D341Med (cell line): ENCODE data around the gene MPRIP.

Source experiments
- DNase-seq: peaks from one replicate; pipeline ENCODE4 v3.0.0; 2012; ENCODE audit warnings: low spot score

MPRIP gene

GRCh38 chr17:17066021-17066420 lies 23.8 kb downstream of the MPRIP start:
- DNase-seq = no peak

- no peak for DNase-seq
These were observed 25.0 kb downstream of the MPRIP start for GRCh38 chr17:17067257-17067656.

GRCh38 chr17:17069849-17070248 lies 27.6 kb downstream of the MPRIP start:
- DNase-seq = no peak

- no peak for DNase-seq
These were observed 28.7 kb downstream of the MPRIP start for GRCh38 chr17:17070931-17071330.

GRCh38 chr17:17071531-17072360 lies 29.5 kb downstream of the MPRIP start:
- DNase-seq = no peak

- DNase-seq = no peak
These were observed 30.3 kb downstream of the MPRIP start for GRCh38 chr17:17072546-17072945.

GRCh38 chr17:17073030-17073564 lies 30.8 kb downstream of the MPRIP start:
- DNase-seq = no peak

GRCh38 chr17:17073581-17074403 lies 31.5 kb downstream of the MPRIP start:
- DNase-seq = no peak

- no peak for DNase-seq
These were observed 33.0 kb downstream of the MPRIP start for GRCh38 chr17:17075125-17075781.

- DNase-seq = no peak
These were observed 33.8 kb downstream of the MPRIP start for GRCh38 chr17:17076066-17076465.

- no peak for DNase-seq
These were observed 34.8 kb downstream of the MPRIP start for GRCh38 chr17:17077101-17077500.

- DNase-seq = no peak
These were observed 35.8 kb downstream of the MPRIP start for GRCh38 chr17:17077861-17078732.

GRCh38 chr17:17078832-17079231 lies 36.6 kb downstream of the MPRIP start:
- no peak for DNase-seq

- no peak for DNase-seq
These were observed 37.1 kb downstream of the MPRIP start for GRCh38 chr17:17079336-17079735.

- DNase-seq = no peak
These were observed 37.5 kb downstream of the MPRIP start for GRCh38 chr17:17079761-17080160.

- no peak for DNase-seq
These were observed 37.9 kb downstream of the MPRIP start for GRCh38 chr17:17080181-17080631.

- DNase-seq = no peak
These were observed 38.5 kb downstream of the MPRIP start for GRCh38 chr17:17080781-17081180.

GRCh38 chr17:17081304-17081940 lies 39.2 kb downstream of the MPRIP start:
- no peak for DNase-seq

GRCh38 chr17:17082878-17083277 lies 40.6 kb downstream of the MPRIP start:
- no peak for DNase-seq

- no peak for DNase-seq
These were observed 42.1 kb downstream of the MPRIP start for GRCh38 chr17:17084317-17084835.

- no peak for DNase-seq
These were observed 42.7 kb downstream of the MPRIP start for GRCh38 chr17:17084941-17085340.
